ENCODE measurements around the gene PRIM1.

DNA sequence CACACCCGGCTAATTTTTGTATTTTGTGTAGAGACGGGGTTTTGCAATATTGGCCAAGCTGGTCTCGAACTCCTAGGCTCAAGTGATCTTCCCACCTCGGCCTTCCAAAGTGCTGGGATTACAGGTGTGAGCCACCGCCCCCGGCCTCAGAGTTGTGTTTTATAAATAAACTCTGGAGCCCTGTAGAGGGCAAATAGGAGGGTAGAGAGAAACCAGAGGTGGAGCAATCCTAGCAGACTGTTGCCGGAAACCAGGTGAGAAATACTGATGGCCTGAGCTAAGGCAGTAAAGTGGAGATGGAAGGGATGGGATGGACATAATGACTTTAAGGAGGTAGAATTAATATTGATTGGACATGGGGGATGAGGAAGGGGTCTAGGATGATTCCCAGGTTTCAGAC is 8.3 kb upstream of the PRIM1 start:
- TF ChIP-seq, protein P1, sequence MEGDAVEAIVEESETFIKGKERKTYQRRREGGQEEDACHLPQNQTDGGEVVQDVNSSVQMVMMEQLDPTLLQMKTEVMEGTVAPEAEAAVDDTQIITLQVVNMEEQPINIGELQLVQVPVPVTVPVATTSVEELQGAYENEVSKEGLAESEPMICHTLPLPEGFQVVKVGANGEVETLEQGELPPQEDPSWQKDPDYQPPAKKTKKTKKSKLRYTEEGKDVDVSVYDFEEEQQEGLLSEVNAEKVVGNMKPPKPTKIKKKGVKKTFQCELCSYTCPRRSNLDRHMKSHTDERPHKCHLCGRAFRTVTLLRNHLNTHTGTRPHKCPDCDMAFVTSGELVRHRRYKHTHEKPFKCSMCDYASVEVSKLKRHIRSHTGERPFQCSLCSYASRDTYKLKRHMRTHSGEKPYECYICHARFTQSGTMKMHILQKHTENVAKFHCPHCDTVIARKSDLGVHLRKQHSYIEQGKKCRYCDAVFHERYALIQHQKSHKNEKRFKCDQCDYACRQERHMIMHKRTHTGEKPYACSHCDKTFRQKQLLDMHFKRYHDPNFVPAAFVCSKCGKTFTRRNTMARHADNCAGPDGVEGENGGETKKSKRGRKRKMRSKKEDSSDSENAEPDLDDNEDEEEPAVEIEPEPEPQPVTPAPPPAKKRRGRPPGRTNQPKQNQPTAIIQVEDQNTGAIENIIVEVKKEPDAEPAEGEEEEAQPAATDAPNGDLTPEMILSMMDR (IDR thresholded peaks at IDR 0.05): no peak
- no peak for TF ChIP-seq POLR2A (IDR thresholded peaks at IDR 0.05)
